KG1 (cell line): ENCODE measurements around the gene ZC3H15.
"Not testable (repeated sequence)": the region's sequence is repeated elsewhere in the genome, so short reads cannot be mapped to it uniquely, and the experiment has no call there.

Experiments used
- DNase-seq: peaks from one replicate; lab custom pipeline; 2025; lab: John Stamatoyannopoulos, UW

The ZC3H15 gene

GRCh38 chr2:186493564-186494085 lies 7.6 kb downstream of the ZC3H15 start:
- no peak for DNase-seq

GRCh38 chr2:186496401-186496800 lies 10.3 kb downstream of the ZC3H15 start:
- DNase-seq, result no peak

DNA sequence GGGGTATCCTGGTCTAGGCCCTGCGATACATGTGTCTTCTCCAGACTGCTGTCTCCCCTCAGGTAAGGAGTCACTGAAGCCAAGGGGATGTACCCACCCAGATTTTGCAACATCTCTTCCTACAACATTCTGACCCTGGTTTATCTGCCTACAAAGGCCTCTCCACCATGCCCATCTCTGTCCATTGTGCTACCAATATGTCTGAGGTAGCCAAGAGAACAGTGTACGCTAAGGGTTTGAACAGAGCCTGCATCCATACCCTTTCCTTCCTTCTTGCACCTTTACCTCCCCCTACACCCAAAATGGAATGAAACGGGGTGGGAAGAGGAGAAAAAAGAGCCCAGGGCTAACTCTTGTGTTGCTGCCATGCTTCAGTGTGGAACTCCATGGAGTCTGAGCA lies 11.9 kb downstream of the ZC3H15 start:
- no peak for DNase-seq

GRCh38 chr2:186498834-186499233 lies 12.8 kb downstream of the ZC3H15 start:
- no peak for DNase-seq

GRCh38 chr2:186503827-186504606 lies 18.0 kb downstream of the ZC3H15 start:
- DNase-seq, result no peak

DNA sequence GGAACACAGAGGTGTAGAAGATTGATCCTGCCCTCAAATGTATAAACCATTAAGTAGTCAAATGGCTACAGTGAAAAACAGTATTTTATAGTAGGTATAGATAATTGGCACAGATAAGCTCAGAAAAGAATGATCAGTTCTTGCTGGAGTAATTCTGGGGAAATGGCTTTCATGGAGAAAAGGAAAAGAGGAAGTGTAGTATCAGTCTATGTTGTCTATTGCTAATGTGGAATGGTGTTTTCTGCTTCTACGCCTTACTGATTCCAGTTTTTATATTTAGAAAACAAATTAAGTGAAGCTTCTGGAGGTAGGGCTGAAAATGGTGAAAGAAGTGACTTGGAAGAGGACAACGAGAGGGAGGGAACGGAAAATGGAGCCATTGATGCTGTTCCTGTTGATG lies 22.2 kb downstream of the ZC3H15 start:
- no peak for DNase-seq

- DNase-seq, result no peak
Measured at GRCh38 chr2:186515376-186515775, 29.3 kb downstream of the ZC3H15 start.

DNA sequence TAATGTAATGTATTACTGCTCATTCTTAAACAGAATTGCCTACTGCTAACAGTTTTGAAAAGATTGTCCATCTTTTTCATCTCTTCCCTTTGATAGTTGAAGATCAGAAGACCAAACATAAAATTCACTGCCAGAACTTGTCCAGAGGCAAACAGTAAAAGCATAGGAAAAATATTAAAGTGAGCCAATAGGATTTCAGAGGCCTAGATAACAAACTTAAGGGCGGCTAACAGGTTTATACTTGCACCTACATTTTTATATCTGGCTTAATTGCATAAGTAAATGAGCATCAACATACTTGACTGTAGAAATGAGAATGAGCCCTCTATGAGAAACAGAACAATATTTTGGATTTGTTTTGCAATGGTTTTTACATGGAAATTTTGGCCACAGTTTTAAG lies 30.3 kb downstream of the ZC3H15 start:
- DNase-seq, result no peak

- no peak for DNase-seq
Measured at GRCh38 chr2:186517090-186517489, 31.0 kb downstream of the ZC3H15 start.

- no peak for DNase-seq
Measured at GRCh38 chr2:186518291-186518690, 32.2 kb downstream of the ZC3H15 start.

DNA sequence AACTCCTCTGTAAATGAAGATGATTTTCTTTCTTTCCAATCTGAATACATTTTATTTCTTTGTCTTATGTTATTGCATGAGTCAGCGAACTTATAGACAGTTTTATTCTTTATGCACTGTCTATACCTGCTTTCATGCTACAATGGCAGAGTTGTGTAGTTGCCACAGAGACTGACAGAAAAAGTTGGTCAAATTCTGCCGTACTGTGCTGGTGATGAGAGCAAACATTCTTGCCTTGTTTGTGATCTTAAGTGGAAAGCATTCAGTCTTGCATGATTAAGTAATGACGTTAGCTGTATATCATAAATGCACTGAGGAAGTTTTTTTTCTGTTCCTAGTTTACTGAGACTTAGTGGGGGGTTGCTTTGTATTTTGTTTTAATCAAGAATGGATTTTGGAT lies 32.9 kb downstream of the ZC3H15 start:
- no peak for DNase-seq

DNA sequence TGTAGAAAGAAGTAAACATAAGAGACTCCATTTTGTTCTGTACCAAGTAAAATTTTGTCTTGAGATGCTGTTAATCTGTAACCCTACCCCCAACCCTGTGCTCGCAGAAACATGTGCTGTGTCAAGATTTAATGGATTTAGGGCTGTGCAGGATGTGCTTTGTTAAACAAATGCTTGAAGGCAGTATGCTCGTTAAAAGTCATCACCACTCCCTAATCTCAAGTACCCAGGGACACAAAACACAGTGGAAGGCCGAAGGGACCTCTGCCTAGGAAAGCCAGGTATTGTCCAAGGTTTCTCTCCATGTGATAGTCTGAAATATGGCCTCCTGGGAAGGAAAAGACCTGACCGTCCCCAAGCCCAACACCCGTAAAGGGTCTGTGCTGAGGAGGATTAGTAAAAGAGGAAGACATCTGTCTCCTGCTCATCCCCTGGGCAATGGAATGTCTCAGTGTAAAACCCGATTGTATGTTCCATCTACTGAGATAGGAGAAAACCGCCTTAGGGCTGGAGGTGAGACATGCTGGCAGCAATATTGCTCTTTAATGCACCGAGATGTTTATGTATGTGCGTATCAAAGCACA lies 35.6 kb downstream of the ZC3H15 start:
- not testable (repeated sequence) for DNase-seq

- no peak for DNase-seq
Measured at GRCh38 chr2:186522450-186522849, 36.4 kb downstream of the ZC3H15 start.

DNA sequence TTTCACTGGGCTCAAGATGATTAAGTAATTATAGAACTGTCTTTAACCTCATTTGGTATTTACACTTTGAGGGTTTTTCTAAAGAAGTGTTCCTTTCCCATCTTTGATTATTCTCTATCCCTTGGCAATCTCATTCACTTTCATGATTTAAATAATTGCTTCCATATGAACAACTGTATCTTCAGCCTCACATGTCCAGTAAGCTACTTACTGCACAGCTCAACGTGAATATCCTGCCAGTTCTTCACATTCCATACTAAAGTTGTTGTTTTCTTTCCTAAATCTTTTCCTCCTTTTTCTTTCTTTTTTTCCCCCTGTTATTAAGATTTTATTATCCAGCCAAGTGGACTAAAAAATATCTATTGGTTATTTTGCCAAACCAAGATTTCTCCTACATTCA lies 37.7 kb downstream of the ZC3H15 start:
- DNase-seq, result no peak

GRCh38 chr2:186526281-186526680 lies 40.2 kb downstream of the ZC3H15 start:
- DNase-seq, result no peak

DNA sequence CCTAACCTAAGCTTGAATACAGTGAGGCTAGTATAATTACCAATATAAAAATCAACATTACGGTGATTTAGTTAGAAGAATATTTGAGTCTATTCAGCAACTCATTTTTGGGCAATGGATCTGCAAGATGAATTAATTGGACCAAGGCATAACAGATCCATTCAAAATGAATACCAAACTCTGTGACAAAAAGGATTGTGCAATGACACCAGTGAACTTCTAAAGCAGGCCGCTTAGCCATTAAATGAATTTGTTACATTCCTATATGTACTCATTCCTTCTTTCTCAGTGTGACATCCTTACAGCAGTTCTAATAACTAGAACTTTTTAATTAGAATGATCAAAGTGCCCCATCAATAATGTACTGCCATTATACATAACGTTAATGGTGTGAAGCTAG lies 44.3 kb downstream of the ZC3H15 start:
- no peak for DNase-seq

- no peak for DNase-seq
Measured at GRCh38 chr2:186531257-186531775, 45.3 kb downstream of the ZC3H15 start.

GRCh38 chr2:186532891-186533290 lies 46.8 kb downstream of the ZC3H15 start:
- DNase-seq, result no peak

GRCh38 chr2:186533717-186534116 lies 47.7 kb downstream of the ZC3H15 start:
- no peak for DNase-seq

DNA sequence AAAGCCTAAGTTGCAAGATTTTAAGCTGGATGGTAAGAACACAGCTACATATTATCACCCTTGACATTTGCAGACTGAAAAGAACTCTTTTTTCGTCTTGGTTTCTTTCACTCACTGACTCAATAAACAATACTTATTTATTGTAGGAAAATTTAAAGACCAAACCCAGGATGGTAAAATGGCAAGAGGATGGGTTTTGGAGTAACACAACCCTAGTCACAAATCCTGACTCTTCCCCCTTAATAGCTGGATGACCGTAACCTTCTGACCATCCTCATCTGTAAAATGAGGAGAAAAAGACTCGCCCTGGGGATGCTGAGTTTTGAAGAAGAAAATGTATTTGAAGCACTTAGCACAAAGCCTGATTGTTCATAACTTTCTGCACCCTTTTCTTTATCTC lies 48.3 kb downstream of the ZC3H15 start:
- DNase-seq, result no peak

- no peak for DNase-seq
Measured at GRCh38 chr2:186535861-186536260, 49.8 kb downstream of the ZC3H15 start.

- no peak for DNase-seq
Measured at GRCh38 chr2:186537019-186537418, 51.0 kb downstream of the ZC3H15 start.

- DNase-seq, result no peak
Measured at GRCh38 chr2:186540941-186541340, 54.9 kb downstream of the ZC3H15 start.
